GM23338 (cell line): ENCODE measurements around the gene NUP160. TPM values are rescaled to one million over a fixed set of nuclear protein-coding genes. Genes with fewer than 3 reads are reported as not detected.

ENCODE experiments used
- ATAC-seq: fragments of 200-7000 bp; cut with Tn5 transposase; 3 replicates; pipeline ENCODE4 v1.9.1; 2020
- DNase-seq: peaks from one replicate; pipeline ENCODE4 v3.0.0-alpha.2; 2015; ENCODE audit warnings: low spot score
- H2AFZ ChIP-seq: fragments of 200-600 bp; sonication (generic); 2 replicates; pipeline ENCODE4 v1.8.0; 2016; ENCODE audit warnings: antibody characterized with exemption, mild to moderate bottlenecking, moderate library complexity
- H3F3A ChIP-seq: fragments of 200-600 bp; sonication (generic); replicated peaks from 2 replicates; pipeline ENCODE4 v1.8.0; 2017; ENCODE audit warnings: antibody characterized with exemption, mixed run types, low read depth
- H3K27ac ChIP-seq: fragments of 200-600 bp; sonication (generic); 2 replicates; pipeline ENCODE4 v1.6.1; 2016; ENCODE audit warnings: low read depth
- H3K27me3 ChIP-seq: fragments of 200-600 bp; sonication (generic); 2 replicates; pipeline ENCODE4 v1.8.0; 2016; ENCODE audit warnings: mild to moderate bottlenecking, mixed run types, moderate library complexity; ENCODE audit not compliant: insufficient read depth
- H3K36me3 ChIP-seq: fragments of 200-600 bp; sonication (generic); 2 replicates; pipeline ENCODE4 v1.8.0; 2016; ENCODE audit warnings: mild to moderate bottlenecking; ENCODE audit not compliant: insufficient read depth
- H3K4me1 ChIP-seq: fragments of 200-600 bp; sonication (generic); 2 replicates; pipeline ENCODE4 v1.8.0; 2016; ENCODE audit warnings: mild to moderate bottlenecking, moderate library complexity; ENCODE audit not compliant: insufficient read depth
- H3K4me2 ChIP-seq: fragments of 200-600 bp; sonication (generic); 2 replicates; pipeline ENCODE4 v1.7.1; 2017; ENCODE audit warnings: mixed run types
- H3K4me3 ChIP-seq: fragments of 200-600 bp; sonication (generic); 2 replicates; pipeline ENCODE4 v1.6.1; 2016; ENCODE audit warnings: mixed run types
- H3K79me2 ChIP-seq: fragments of 200-600 bp; sonication (generic); replicated peaks from 2 replicates; pipeline ENCODE4 v1.8.0; 2017; ENCODE audit warnings: mild to moderate bottlenecking; ENCODE audit not compliant: insufficient read depth
- H3K9me2 ChIP-seq: fragments of 200-600 bp; sonication (generic); 2 replicates; pipeline ENCODE4 v1.8.0; 2017; ENCODE audit not compliant: insufficient read depth
- H4K20me1 ChIP-seq: fragments of 200-600 bp; sonication (generic); replicated peaks from 2 replicates; pipeline ENCODE4 v1.8.0; 2017; ENCODE audit warnings: mild to moderate bottlenecking; ENCODE audit not compliant: insufficient read depth
- H3K27ac Mint-ChIP-seq: 2 replicates; pipeline ENCODE4 v1.8.0; 2020; ENCODE audit warnings: inconsistent platforms, mild to moderate bottlenecking, moderate library complexity, mixed read lengths
- H3K27me3 Mint-ChIP-seq: 3 replicates; pipeline ENCODE4 v1.8.0; 2022; ENCODE audit warnings: low read depth, mild to moderate bottlenecking, moderate library complexity, mixed read lengths, inconsistent platforms; ENCODE audit not compliant: insufficient read depth, poor library complexity
- H3K36me3 Mint-ChIP-seq: 3 replicates; pipeline ENCODE4 v1.8.0; 2021; ENCODE audit warnings: low read depth, mild to moderate bottlenecking, inconsistent platforms, moderate library complexity, mixed read lengths
- H3K4me1 Mint-ChIP-seq: 3 replicates; pipeline ENCODE4 v1.8.0; 2020; ENCODE audit warnings: mild to moderate bottlenecking, inconsistent platforms, mixed read lengths
- H3K4me3 Mint-ChIP-seq: 3 replicates; pipeline ENCODE4 v1.8.0; 2021; ENCODE audit warnings: moderate library complexity, mild to moderate bottlenecking, inconsistent platforms, mixed read lengths
- H3K9me3 Mint-ChIP-seq: 3 replicates; pipeline ENCODE4 v1.8.0; 2020; ENCODE audit warnings: moderate library complexity, mild to moderate bottlenecking, inconsistent platforms, mixed read lengths
- CREB1 ChIP-seq: fragments of 250-450 bp; sonication (Bioruptor Pico); IDR thresholded peaks from 2 replicates; pipeline ENCODE4 v1.5.0; 2020; ENCODE audit warnings: low read depth, mild to moderate bottlenecking, moderate library complexity
- CTCF ChIP-seq, 2 experiments: fragments of 200-600 bp in 1 of 2; sonication (generic) in 1 of 2; conservative IDR thresholded peaks; 2 replicates each; pipeline versions ENCODE4 v1.5.1 to v1.6.1; 2016 to 2017; ENCODE audit warnings: antibody characterized with exemption in 2 of 2, low read depth in 2 of 2, mild to moderate bottlenecking in 2 of 2, moderate library complexity in 1 of 2
- ETS1 ChIP-seq: IDR thresholded peaks from 2 replicates; pipeline ENCODE4 v1.6.1; 2016; ENCODE audit warnings: antibody characterized with exemption
- EZH2 ChIP-seq: fragments of 200-600 bp; sonication (generic); IDR thresholded peaks from one replicate; pipeline ENCODE4 v1.8.0; 2017; ENCODE audit warnings: antibody characterized with exemption, mild to moderate bottlenecking, low read depth; ENCODE audit not compliant: unreplicated experiment
- EZH2phosphoT487 ChIP-seq: fragments of 200-600 bp; sonication (generic); IDR thresholded peaks from one replicate; pipeline ENCODE4 v1.8.1; 2018; ENCODE audit warnings: antibody characterized with exemption; ENCODE audit not compliant: unreplicated experiment
- JUNB ChIP-seq: IDR thresholded peaks from one replicate; pipeline ENCODE4 v1.6.1; 2016; ENCODE audit warnings: antibody characterized with exemption; ENCODE audit not compliant: unreplicated experiment
- POLR2AphosphoS5 ChIP-seq: IDR thresholded peaks from 2 replicates; pipeline ENCODE4 v1.6.1; 2016; ENCODE audit warnings: antibody characterized with exemption, low read depth
- ZNF114 ChIP-seq: fragments of 250-450 bp; sonication (Bioruptor Pico); IDR thresholded peaks from 2 replicates; pipeline ENCODE4 v1.5.0; 2020; ENCODE audit warnings: mild to moderate bottlenecking, moderate library complexity
- polyA plus RNA-seq: library from polyadenylated mRNA; unstranded; fragments of >200 nt; fragmentation: Nextera tagmentation; extraction: Ambion mirVana; gene quantifications from 2 replicates; pipeline ENCODE4 v1.2.1, GENCODE V29; 2016
- total RNA-seq: library from RNA; depleted of rRNA; stranded (reverse); fragments of >200 nt; shearing (Covaris generic); gene quantifications from 2 replicates; pipeline ENCODE4 v1.2.3, GENCODE V29; 2014
- TF ChIP-seq, protein P1 (sequence below): IDR thresholded peaks from one replicate; pipeline ENCODE4 v1.6.1; 2018; ENCODE audit warnings: antibody characterized with exemption; ENCODE audit not compliant: unreplicated experiment

The NUP160 gene
- total and polyA plus RNA-seq, 2 experiments from 2014 or later, result 41.2 to 101 TPM

DNA sequence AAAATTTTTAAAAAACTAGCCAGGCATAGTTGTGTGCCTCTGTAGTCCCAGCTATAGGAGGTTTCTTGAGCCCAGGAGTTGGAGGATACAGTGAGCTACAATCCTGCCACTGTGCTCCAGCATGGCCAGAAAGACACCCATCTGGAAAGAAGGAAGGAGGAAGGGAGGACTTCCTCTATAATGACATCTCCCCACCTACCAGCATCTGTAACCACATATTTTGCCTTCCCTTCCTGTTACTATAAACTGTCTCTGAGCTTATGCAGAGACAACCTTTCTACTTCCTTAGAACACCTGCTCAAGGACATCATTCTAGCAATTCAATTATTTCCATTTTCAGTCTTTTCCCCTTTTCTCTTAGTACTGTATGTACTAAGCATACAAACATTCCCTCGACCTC, 2.2 kb upstream of the NUP160 start (continued):
- TF ChIP-seq CTCF (conservative IDR thresholded peaks at IDR 0.05; ENCODE audit: low read depth in 2 of 2) (no peak), ETS1 (no peak), POLR2AphosphoS5 (no peak)

DNA sequence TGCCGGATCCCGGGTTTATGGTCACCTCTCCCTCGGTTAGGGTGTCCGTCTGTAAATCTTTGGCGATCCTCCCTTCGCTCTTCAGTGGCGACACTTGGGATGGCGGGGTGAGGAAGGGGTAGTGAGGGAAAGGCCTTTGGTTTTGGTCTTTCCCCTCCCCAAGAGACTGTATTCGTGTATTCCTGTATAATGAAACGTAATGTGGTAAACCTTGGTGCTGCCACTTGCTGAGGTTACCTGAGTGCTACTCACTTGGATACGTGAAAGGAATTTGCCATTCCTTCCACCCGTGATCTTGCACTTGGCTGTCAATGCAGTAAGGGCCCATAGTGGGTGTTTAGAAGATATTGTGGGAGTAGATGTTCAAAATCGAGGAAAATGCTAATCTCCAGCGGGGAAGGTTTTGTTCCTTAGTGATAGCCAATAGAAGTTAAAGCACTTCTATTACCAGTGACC, 578 bp upstream of the NUP160 start:
- DNase-seq (no peak), ATAC-seq (no peak; the same call in 2 of the 3 replicates)
- H3K27me3 Mint-ChIP-seq, result peaks cover 17% of the 10 kb centered on the region
- H3K36me3 Mint-ChIP-seq, result peaks cover 27% of the 10 kb centered on the region
- peak overlapping the region; percentile 99 for H3K27ac Mint-ChIP-seq
- H3K9me3 Mint-ChIP-seq, result no peaks in the 10 kb centered on the region
- H3K27me3 ChIP-seq, result no peaks in the 10 kb centered on the region
- H3F3A ChIP-seq, result peaks cover 9% of the 10 kb centered on the region; the same call in 1 of the 2 replicates
- peaks cover 1% of the 10 kb centered on the region; the same call in 1 of the 2 replicates for H4K20me1 ChIP-seq
- peak overlapping the region; percentile 97; the same call in 1 of the 2 replicates for H2AFZ ChIP-seq
- H3K79me2 ChIP-seq, result peaks cover 43% of the 10 kb centered on the region
- peak overlapping the region; percentile 100 for H3K4me3 Mint-ChIP-seq
- H3K4me1 ChIP-seq, result peaks cover 9% of the 10 kb centered on the region
- H3K4me2 ChIP-seq, result peak overlapping the region; percentile 88
- H3K9me2 ChIP-seq, result no peaks in the 10 kb centered on the region
- H3K27ac ChIP-seq, result peak overlapping the region; percentile 97
- peak overlapping the region; percentile 100 for H3K4me3 ChIP-seq
- H3K4me1 Mint-ChIP-seq, result peaks cover 13% of the 10 kb centered on the region
- H3K36me3 ChIP-seq, result peaks cover 7% of the 10 kb centered on the region
- TF ChIP-seq CTCF (conservative IDR thresholded peaks at IDR 0.05; ENCODE audit: low read depth in 2 of 2) (no peak), CREB1 (CRISPR knock-in tag) (no peak), JUNB (no peak), EZH2phosphoT487 (no peak), ZNF114 (CRISPR knock-in tag) (no peak), EZH2 (no peak), POLR2AphosphoS5 (no peak)
- TF ChIP-seq, protein P1, sequence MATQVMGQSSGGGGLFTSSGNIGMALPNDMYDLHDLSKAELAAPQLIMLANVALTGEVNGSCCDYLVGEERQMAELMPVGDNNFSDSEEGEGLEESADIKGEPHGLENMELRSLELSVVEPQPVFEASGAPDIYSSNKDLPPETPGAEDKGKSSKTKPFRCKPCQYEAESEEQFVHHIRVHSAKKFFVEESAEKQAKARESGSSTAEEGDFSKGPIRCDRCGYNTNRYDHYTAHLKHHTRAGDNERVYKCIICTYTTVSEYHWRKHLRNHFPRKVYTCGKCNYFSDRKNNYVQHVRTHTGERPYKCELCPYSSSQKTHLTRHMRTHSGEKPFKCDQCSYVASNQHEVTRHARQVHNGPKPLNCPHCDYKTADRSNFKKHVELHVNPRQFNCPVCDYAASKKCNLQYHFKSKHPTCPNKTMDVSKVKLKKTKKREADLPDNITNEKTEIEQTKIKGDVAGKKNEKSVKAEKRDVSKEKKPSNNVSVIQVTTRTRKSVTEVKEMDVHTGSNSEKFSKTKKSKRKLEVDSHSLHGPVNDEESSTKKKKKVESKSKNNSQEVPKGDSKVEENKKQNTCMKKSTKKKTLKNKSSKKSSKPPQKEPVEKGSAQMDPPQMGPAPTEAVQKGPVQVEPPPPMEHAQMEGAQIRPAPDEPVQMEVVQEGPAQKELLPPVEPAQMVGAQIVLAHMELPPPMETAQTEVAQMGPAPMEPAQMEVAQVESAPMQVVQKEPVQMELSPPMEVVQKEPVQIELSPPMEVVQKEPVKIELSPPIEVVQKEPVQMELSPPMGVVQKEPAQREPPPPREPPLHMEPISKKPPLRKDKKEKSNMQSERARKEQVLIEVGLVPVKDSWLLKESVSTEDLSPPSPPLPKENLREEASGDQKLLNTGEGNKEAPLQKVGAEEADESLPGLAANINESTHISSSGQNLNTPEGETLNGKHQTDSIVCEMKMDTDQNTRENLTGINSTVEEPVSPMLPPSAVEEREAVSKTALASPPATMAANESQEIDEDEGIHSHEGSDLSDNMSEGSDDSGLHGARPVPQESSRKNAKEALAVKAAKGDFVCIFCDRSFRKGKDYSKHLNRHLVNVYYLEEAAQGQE, result no peak
